Activated CD8-positive, alpha-beta memory T cell treated with anti-CD3 and anti-CD28 coated beads, Interleukin-2, amount 50 U/mL, for 4 hours (primary cell): Measurements from ENCODE around the gene SOWAHA.
"Not testable (repeated sequence)": the region's sequence is repeated elsewhere in the genome, so short reads cannot be mapped to it uniquely, and the experiment has no call there.

Experiments
- DNase-seq: peaks from one replicate; pipeline ENCODE4 v3.0.0-alpha.2; 2020

SOWAHA gene

GRCh38 chr5:132827943-132828673 is 15.0 kb downstream of the SOWAHA start:
- DNase-seq, result no peak

GRCh38 chr5:132828846-132829494 is 15.9 kb downstream of the SOWAHA start:
- no peak for DNase-seq

GRCh38 chr5:132829742-132830435 is 16.8 kb downstream of the SOWAHA start:
- peak; percentile 73 for DNase-seq

GRCh38 chr5:132830436-132831094 is 17.5 kb downstream of the SOWAHA start, which contains the start of gene SHROOM1:
TSS of gene SHROOM1 (minus strand) at chr5:132830647. CDS start at chr5:132826140, 4,507 bp downstream.
- peak; percentile 25 for DNase-seq

- no peak for DNase-seq
Measured at GRCh38 chr5:132831095-132831860, 18.2 kb downstream of the SOWAHA start.

GRCh38 chr5:132832612-132833011 is 19.5 kb downstream of the SOWAHA start:
- no peak for DNase-seq

- DNase-seq, result no peak
Measured at GRCh38 chr5:132834057-132834456, 21.0 kb downstream of the SOWAHA start.

- DNase-seq, result no peak
Measured at GRCh38 chr5:132836852-132837251, 23.8 kb downstream of the SOWAHA start.

GRCh38 chr5:132837868-132838267 is 24.8 kb downstream of the SOWAHA start:
- no peak for DNase-seq

GRCh38 chr5:132838516-132839282 is 25.6 kb downstream of the SOWAHA start:
- no peak for DNase-seq

- DNase-seq, result no peak
Measured at GRCh38 chr5:132839426-132840301, 26.6 kb downstream of the SOWAHA start.

GRCh38 chr5:132840313-132840712 is 27.2 kb downstream of the SOWAHA start:
- no peak for DNase-seq

- DNase-seq, result no peak
Measured at GRCh38 chr5:132840896-132841295, 27.8 kb downstream of the SOWAHA start.

- no peak for DNase-seq
Measured at GRCh38 chr5:132841305-132841704, 28.2 kb downstream of the SOWAHA start.

GRCh38 chr5:132848270-132848669 is 35.2 kb downstream of the SOWAHA start:
- DNase-seq, result no peak

- DNase-seq, result no peak
Measured at GRCh38 chr5:132849347-132849746, 36.2 kb downstream of the SOWAHA start.

- DNase-seq, result no peak
Measured at GRCh38 chr5:132850066-132850465, 37.0 kb downstream of the SOWAHA start.

GRCh38 chr5:132853323-132853722 is 40.2 kb downstream of the SOWAHA start:
- no peak for DNase-seq

- no peak for DNase-seq
Measured at GRCh38 chr5:132853790-132854189, 40.7 kb downstream of the SOWAHA start.

- no peak for DNase-seq
Measured at GRCh38 chr5:132854301-132854700, 41.2 kb downstream of the SOWAHA start.

GRCh38 chr5:132854992-132855391 is 41.9 kb downstream of the SOWAHA start:
- not testable (repeated sequence) for DNase-seq
